Tracheal epithelial cell (primary cell): ENCODE data around the gene ELL. TPM values are rescaled to one million over a fixed set of nuclear protein-coding genes. Genes with fewer than 3 reads are reported as not detected.

Experiments used
- total RNA-seq: library from RNA; depleted of rRNA; stranded (reverse); fragments of >200 nt; gene quantifications from 2 replicates; pipeline ENCODE4 v1.2.1, GENCODE V29; 2014

Gene ELL
- 9.8 and 10.1 TPM in 2 replicates for total RNA-seq

GRCh38 chr19:18521692-18522123 is at the start of gene ELL:
TSS of gene ELL (minus strand) at chr19:18522070. CDS start at chr19:18522055, 15 bp downstream.

GRCh38 chr19:18557411-18558201 is 35.7 kb upstream of the ELL start, which contains the start of gene KXD1:
TSS of gene KXD1 (plus strand) at chr19:18557870. CDS start at chr19:18562057, 4,187 bp downstream.

GRCh38 chr19:18542941-18543813 is 21.3 kb upstream of the ELL start, which contains the start of gene FKBP8:
TSS of gene FKBP8 (minus strand) at chr19:18543573. CDS start at chr19:18541970, 1,603 bp downstream.

GRCh38 chr19:18437491-18438330 is 84.2 kb downstream of the ELL start, which contains the start of gene ISYNA1:
TSS of gene ISYNA1 (minus strand) at chr19:18438133. CDS start at chr19:18437979, 154 bp downstream.

GRCh38 chr19:18419195-18419698 is 102.6 kb downstream of the ELL start, which contains the start of gene SSBP4:
TSS of gene SSBP4 (plus strand) at chr19:18419398. CDS start at chr19:18419649, 251 bp downstream.

GRCh38 chr19:18397242-18398202 is 124.3 kb downstream of the ELL start, which contains the start of gene LRRC25:
TSS of gene LRRC25 (minus strand) at chr19:18397622. CDS start at chr19:18396963, 659 bp downstream.

Other genes with a start within 250 kb of the ELL start
- gene IQCN, start 247.6 kb downstream of the ELL start, total RNA-seq = under 0.01 TPM in 1 of 2 replicates, not detected in the other
- 179 and 199 TPM in 2 replicates for gene JUND, start 240.4 kb downstream of the ELL start, total RNA-seq
- 178 and 217 TPM in 2 replicates for gene LSM4, start 199.0 kb downstream of the ELL start, total RNA-seq
- gene PGPEP1, start 181.5 kb downstream of the ELL start, total RNA-seq = 6.4 and 15.9 TPM in 2 replicates
- gene GDF15, start 135.9 kb downstream of the ELL start, total RNA-seq = 79.5 and 141 TPM in 2 replicates
- gene LRRC25, start 124.4 kb downstream of the ELL start, total RNA-seq = not detected in 2 replicates
- 37.6 and 44.5 TPM in 2 replicates for gene SSBP4, start 102.7 kb downstream of the ELL start, total RNA-seq
- gene ISYNA1, start 83.9 kb downstream of the ELL start, total RNA-seq = 33.9 and 41.7 TPM in 2 replicates
- 211 and 228 TPM in 2 replicates for gene FKBP8, start 21.5 kb upstream of the ELL start, total RNA-seq
- gene KXD1, start 35.8 kb upstream of the ELL start, total RNA-seq = 66.5 and 73.5 TPM in 2 replicates
- gene UBA52, start 49.8 kb upstream of the ELL start, total RNA-seq = 916 and 1,024 TPM in 2 replicates
- 38.2 and 69.9 TPM in 2 replicates for gene REX1BD, start 66.7 kb upstream of the ELL start, total RNA-seq
- gene CRLF1, start 84.7 kb upstream of the ELL start, total RNA-seq = 0.21 and 1.2 TPM in 2 replicates
- 0.85 TPM in 1 of 2 replicates, not detected in the other for gene TMEM59L, start 90.8 kb upstream of the ELL start, total RNA-seq
- gene KLHL26, start 115.0 kb upstream of the ELL start, total RNA-seq = 2.9 and 4.0 TPM in 2 replicates
- gene CRTC1, start 161.6 kb upstream of the ELL start, total RNA-seq = 0.72 and 1.1 TPM in 2 replicates